HEK293 (cell line): ENCODE data around the gene SNRPD3.

Experiments
- CTCF ChIA-PET: fragments of 350-600 bp; formaldehyde crosslinking; extraction: SDS; loops from one replicate; lab custom pipeline; 2021; ENCODE audit warnings: antibody characterized with exemption; lab: Yijun Ruan, JAX
- POLR2A ChIA-PET: fragments of 300-600 bp; formaldehyde crosslinking; extraction: SDS; loops from one replicate; lab custom pipeline; 2020; ENCODE audit warnings: antibody characterized with exemption, inconsistent platforms; lab: Yijun Ruan, JAX
- H3K27ac ChIP-seq: fragments of 200-500 bp; sonication (Bioruptor generic); 2 replicates; pipeline ENCODE4 v1.5.1; 2014; ENCODE audit warnings: low read depth, low read length, control low read depth, inconsistent platforms; ENCODE audit errors: extremely low read depth
- H3K36me3 ChIP-seq, 2 experiments: fragments of 200-500 bp in 1 of 2; sonication (Bioruptor generic) in 1 of 2; 1 replicate in 1 of 2; 2 replicates in 1 of 2; pipeline ENCODE4 v1.5.1; 2014 to 2017; ENCODE audit warnings: inconsistent platforms in 2 of 2, low read length in 2 of 2; ENCODE audit not compliant: control insufficient read depth in 2 of 2, insufficient read depth in 1 of 2
- H3K4me1 ChIP-seq: fragments of 200-500 bp; sonication (Bioruptor generic); 2 replicates; pipeline ENCODE4 v1.5.1; 2014; ENCODE audit warnings: mild to moderate bottlenecking, low read length, inconsistent platforms; ENCODE audit not compliant: control insufficient read depth, insufficient read depth
- H3K4me3 ChIP-seq: 2 replicates; pipeline ENCODE4 v1.5.1; 2011; ENCODE audit warnings: low read depth, mild to moderate bottlenecking, control low read depth, low read length, moderate library complexity
- H3K9me3 ChIP-seq: fragments of 200-500 bp; sonication (Bioruptor generic); 2 replicates; pipeline ENCODE4 v1.5.1; 2014; ENCODE audit warnings: low read depth, low read length, inconsistent platforms; ENCODE audit not compliant: control insufficient read depth, insufficient read depth
- CTCF ChIP-seq: fragments of 450-650 bp; formaldehyde crosslinking; IDR thresholded peaks from 2 replicates; pipeline ENCODE4 v1.5.1; 2016; ENCODE audit warnings: missing biosample characterization, missing genetic modification characterization
- EGR2 ChIP-seq: fragments of 450-650 bp; formaldehyde crosslinking; IDR thresholded peaks from 2 replicates; pipeline ENCODE4 v1.5.1; 2016; ENCODE audit warnings: low read depth, missing biosample characterization, missing genetic modification characterization
- GLI2 ChIP-seq: fragments of 450-650 bp; formaldehyde crosslinking; IDR thresholded peaks from 2 replicates; pipeline ENCODE4; 2017; ENCODE audit warnings: missing biosample characterization, missing genetic modification characterization, low read depth, borderline replicate concordance
- KLF10 ChIP-seq: fragments of 450-650 bp; IDR thresholded peaks from 2 replicates; pipeline ENCODE4 v1.5.1; 2018; ENCODE audit warnings: missing biosample characterization, mild to moderate bottlenecking, missing genetic modification characterization
- KLF8 ChIP-seq: fragments of 450-650 bp; formaldehyde crosslinking; IDR thresholded peaks from 2 replicates; pipeline ENCODE4 v1.5.1; 2016; ENCODE audit warnings: missing biosample characterization, missing genetic modification characterization
- ZBTB21 ChIP-seq: fragments of 450-650 bp; formaldehyde crosslinking; IDR thresholded peaks from 2 replicates; pipeline ENCODE4 v1.5.1; 2017; ENCODE audit warnings: missing biosample characterization, missing genetic modification characterization
- ZNF10 ChIP-seq: fragments of 450-650 bp; formaldehyde crosslinking; IDR thresholded peaks from 2 replicates; pipeline ENCODE4 v1.5.1; 2017; ENCODE audit warnings: missing biosample characterization, missing genetic modification characterization
- ZNF148 ChIP-seq: fragments of 450-650 bp; formaldehyde crosslinking; IDR thresholded peaks from 2 replicates; pipeline ENCODE4 v1.5.0; 2017; ENCODE audit warnings: missing biosample characterization, missing genetic modification characterization, borderline replicate concordance
- ZNF157 ChIP-seq: fragments of 450-650 bp; formaldehyde crosslinking; IDR thresholded peaks from 2 replicates; pipeline ENCODE4 v1.5.1; 2016; ENCODE audit warnings: missing biosample characterization, missing genetic modification characterization
- ZNF223 ChIP-seq: fragments of 450-650 bp; formaldehyde crosslinking; IDR thresholded peaks from 2 replicates; pipeline ENCODE4 v1.5.1; 2016; ENCODE audit warnings: missing biosample characterization, missing genetic modification characterization
- ZNF248 ChIP-seq: fragments of 450-650 bp; formaldehyde crosslinking; IDR thresholded peaks from 2 replicates; pipeline ENCODE4 v1.5.1; 2017; ENCODE audit warnings: missing biosample characterization, missing genetic modification characterization
- ZNF391 ChIP-seq: fragments of 450-650 bp; formaldehyde crosslinking; IDR thresholded peaks from 2 replicates; pipeline ENCODE4 v1.5.1; 2016; ENCODE audit warnings: low read depth, missing biosample characterization, missing genetic modification characterization, borderline replicate concordance
- ZNF423 ChIP-seq: fragments of 450-650 bp; formaldehyde crosslinking; IDR thresholded peaks from 2 replicates; pipeline ENCODE4 v1.5.1; 2016; ENCODE audit warnings: missing biosample characterization, missing genetic modification characterization
- ZNF433 ChIP-seq: fragments of 450-650 bp; formaldehyde crosslinking; IDR thresholded peaks from 2 replicates; pipeline ENCODE4 v1.5.1; 2016; ENCODE audit warnings: missing biosample characterization, missing genetic modification characterization, low read depth
- ZNF549 ChIP-seq: fragments of 450-650 bp; IDR thresholded peaks from 2 replicates; pipeline ENCODE4 v1.5.1; 2018; ENCODE audit warnings: missing biosample characterization, missing genetic modification characterization, mild to moderate bottlenecking, inconsistent platforms, moderate library complexity
- ZNF610 ChIP-seq: fragments of 450-650 bp; formaldehyde crosslinking; IDR thresholded peaks from 2 replicates; pipeline ENCODE4 v1.5.1; 2016; ENCODE audit warnings: missing biosample characterization, missing genetic modification characterization, borderline replicate concordance
- ZNF664 ChIP-seq: fragments of 450-650 bp; formaldehyde crosslinking; IDR thresholded peaks from 2 replicates; pipeline ENCODE4 v1.5.1; 2016; ENCODE audit warnings: missing biosample characterization, missing genetic modification characterization
- ZNF791 ChIP-seq: fragments of 450-650 bp; formaldehyde crosslinking; IDR thresholded peaks from 2 replicates; pipeline ENCODE4 v1.5.1; 2016; ENCODE audit warnings: missing biosample characterization, missing genetic modification characterization
- TF ChIP-seq, protein P1 (sequence below): fragments of 450-650 bp; formaldehyde crosslinking; IDR thresholded peaks from 2 replicates; pipeline ENCODE4 v1.5.1; 2017; ENCODE audit warnings: missing biosample characterization, missing genetic modification characterization
- TF ChIP-seq, protein P2 (sequence below): fragments of 450-650 bp; formaldehyde crosslinking; IDR thresholded peaks from 2 replicates; pipeline ENCODE4 v1.5.1; 2016; ENCODE audit warnings: missing biosample characterization, missing genetic modification characterization
- TF ChIP-seq, protein P3 (sequence below): fragments of 450-650 bp; formaldehyde crosslinking; IDR thresholded peaks from 2 replicates; pipeline ENCODE4 v1.5.1; 2017; ENCODE audit warnings: missing biosample characterization, mild to moderate bottlenecking, missing genetic modification characterization, moderate library complexity
- TF ChIP-seq, protein P4 (sequence below): fragments of 450-650 bp; formaldehyde crosslinking; optimal IDR thresholded peaks from 2 replicates; pipeline ENCODE3; 2016; ENCODE audit warnings: missing biosample characterization, mild to moderate bottlenecking, missing genetic modification characterization
- TF ChIP-seq, protein P5 (sequence below): fragments of 450-650 bp; IDR thresholded peaks from 2 replicates; pipeline ENCODE4 v1.5.1; 2018; ENCODE audit warnings: missing biosample characterization, missing genetic modification characterization

Gene SNRPD3

GRCh38 chr22:24542641-24543040, 13.2 kb upstream of the SNRPD3 start:
- POLR2A ChIA-PET, result interaction anchor here (4.0 kb wide), 1 partner anchor 12 kb away, joined by 33 read pairs; the partner anchor contains the start of genes GUCD1 and SNRPD3
- H3K27ac ChIP-seq, result no peak overlapping the region
- CTCF ChIA-PET, result no interaction called here
- H3K4me1 ChIP-seq, result no peaks in the 10 kb centered on the region
- no peak overlapping the region for H3K4me3 ChIP-seq
- TF ChIP-seq, protein P1, sequence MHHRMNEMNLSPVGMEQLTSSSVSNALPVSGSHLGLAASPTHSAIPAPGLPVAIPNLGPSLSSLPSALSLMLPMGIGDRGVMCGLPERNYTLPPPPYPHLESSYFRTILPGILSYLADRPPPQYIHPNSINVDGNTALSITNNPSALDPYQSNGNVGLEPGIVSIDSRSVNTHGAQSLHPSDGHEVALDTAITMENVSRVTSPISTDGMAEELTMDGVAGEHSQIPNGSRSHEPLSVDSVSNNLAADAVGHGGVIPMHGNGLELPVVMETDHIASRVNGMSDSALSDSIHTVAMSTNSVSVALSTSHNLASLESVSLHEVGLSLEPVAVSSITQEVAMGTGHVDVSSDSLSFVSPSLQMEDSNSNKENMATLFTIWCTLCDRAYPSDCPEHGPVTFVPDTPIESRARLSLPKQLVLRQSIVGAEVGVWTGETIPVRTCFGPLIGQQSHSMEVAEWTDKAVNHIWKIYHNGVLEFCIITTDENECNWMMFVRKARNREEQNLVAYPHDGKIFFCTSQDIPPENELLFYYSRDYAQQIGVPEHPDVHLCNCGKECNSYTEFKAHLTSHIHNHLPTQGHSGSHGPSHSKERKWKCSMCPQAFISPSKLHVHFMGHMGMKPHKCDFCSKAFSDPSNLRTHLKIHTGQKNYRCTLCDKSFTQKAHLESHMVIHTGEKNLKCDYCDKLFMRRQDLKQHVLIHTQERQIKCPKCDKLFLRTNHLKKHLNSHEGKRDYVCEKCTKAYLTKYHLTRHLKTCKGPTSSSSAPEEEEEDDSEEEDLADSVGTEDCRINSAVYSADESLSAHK (tag by site-specific recombination), result no peak
- TF ChIP-seq GLI2 (tag by site-specific recombination) (no peak), ZNF423 (tag by site-specific recombination) (no peak), ZNF664 (tag by site-specific recombination) (no peak), ZNF391 (tag by site-specific recombination) (no peak), ZNF791 (tag by site-specific recombination) (no peak), ZNF549 (tag by site-specific recombination) (no peak), KLF8 (tag by site-specific recombination) (no peak), ZNF10 (tag by site-specific recombination) (no peak), ZNF610 (tag by site-specific recombination) (no peak), ZBTB21 (no peak), ZNF248 (tag by site-specific recombination) (no peak), EGR2 (tag by site-specific recombination) (no peak)
- TF ChIP-seq, protein P2, sequence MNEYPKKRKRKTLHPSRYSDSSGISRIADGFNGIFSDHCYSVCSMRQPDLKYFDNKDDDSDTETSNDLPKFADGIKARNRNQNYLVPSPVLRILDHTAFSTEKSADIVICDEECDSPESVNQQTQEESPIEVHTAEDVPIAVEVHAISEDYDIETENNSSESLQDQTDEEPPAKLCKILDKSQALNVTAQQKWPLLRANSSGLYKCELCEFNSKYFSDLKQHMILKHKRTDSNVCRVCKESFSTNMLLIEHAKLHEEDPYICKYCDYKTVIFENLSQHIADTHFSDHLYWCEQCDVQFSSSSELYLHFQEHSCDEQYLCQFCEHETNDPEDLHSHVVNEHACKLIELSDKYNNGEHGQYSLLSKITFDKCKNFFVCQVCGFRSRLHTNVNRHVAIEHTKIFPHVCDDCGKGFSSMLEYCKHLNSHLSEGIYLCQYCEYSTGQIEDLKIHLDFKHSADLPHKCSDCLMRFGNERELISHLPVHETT (tag by site-specific recombination), result no peak
- TF ChIP-seq, protein P3, sequence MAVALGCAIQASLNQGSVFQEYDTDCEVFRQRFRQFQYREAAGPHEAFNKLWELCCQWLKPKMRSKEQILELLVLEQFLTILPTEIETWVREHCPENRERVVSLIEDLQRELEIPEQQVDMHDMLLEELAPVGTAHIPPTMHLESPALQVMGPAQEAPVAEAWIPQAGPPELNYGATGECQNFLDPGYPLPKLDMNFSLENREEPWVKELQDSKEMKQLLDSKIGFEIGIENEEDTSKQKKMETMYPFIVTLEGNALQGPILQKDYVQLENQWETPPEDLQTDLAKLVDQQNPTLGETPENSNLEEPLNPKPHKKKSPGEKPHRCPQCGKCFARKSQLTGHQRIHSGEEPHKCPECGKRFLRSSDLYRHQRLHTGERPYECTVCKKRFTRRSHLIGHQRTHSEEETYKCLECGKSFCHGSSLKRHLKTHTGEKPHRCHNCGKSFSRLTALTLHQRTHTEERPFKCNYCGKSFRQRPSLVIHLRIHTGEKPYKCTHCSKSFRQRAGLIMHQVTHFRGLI (tag by site-specific recombination), result no peak
- TF ChIP-seq, protein P4, sequence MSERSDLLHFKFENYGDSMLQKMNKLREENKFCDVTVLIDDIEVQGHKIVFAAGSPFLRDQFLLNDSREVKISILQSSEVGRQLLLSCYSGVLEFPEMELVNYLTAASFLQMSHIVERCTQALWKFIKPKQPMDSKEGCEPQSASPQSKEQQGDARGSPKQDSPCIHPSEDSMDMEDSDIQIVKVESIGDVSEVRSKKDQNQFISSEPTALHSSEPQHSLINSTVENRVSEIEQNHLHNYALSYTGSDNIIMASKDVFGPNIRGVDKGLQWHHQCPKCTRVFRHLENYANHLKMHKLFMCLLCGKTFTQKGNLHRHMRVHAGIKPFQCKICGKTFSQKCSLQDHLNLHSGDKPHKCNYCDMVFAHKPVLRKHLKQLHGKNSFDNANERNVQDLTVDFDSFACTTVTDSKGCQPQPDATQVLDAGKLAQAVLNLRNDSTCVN, result no peak
- no peaks in the 10 kb centered on the region for H3K9me3 ChIP-seq
- H3K36me3 ChIP-seq, result peaks cover 24 to 75% of the 10 kb centered on the region in 2 experiments

- Histone ChIP-seq H3K4me1 (no peaks in the 10 kb centered on the region), H3K4me3 (no peak overlapping the region), H3K36me3 (peaks cover 24 to 80% of the 10 kb centered on the region in 2 experiments), H3K9me3 (no peaks in the 10 kb centered on the region), H3K27ac (no peak overlapping the region)
- ChIA-PET POLR2A (interaction anchor here (4.0 kb wide), 1 partner anchor 11 kb away, joined by 33 read pairs; the partner anchor contains the start of genes GUCD1 and SNRPD3), CTCF (no interaction called here)
- TF ChIP-seq KLF10 (tag by site-specific recombination) (no peak), CTCF (tag by site-specific recombination) (no peak), ZNF433 (no peak), ZNF157 (no peak), ZNF423 (tag by site-specific recombination) (no peak), ZNF223 (tag by site-specific recombination) (no peak), ZNF148 (tag by site-specific recombination) (no peak)
- TF ChIP-seq, protein P5, sequence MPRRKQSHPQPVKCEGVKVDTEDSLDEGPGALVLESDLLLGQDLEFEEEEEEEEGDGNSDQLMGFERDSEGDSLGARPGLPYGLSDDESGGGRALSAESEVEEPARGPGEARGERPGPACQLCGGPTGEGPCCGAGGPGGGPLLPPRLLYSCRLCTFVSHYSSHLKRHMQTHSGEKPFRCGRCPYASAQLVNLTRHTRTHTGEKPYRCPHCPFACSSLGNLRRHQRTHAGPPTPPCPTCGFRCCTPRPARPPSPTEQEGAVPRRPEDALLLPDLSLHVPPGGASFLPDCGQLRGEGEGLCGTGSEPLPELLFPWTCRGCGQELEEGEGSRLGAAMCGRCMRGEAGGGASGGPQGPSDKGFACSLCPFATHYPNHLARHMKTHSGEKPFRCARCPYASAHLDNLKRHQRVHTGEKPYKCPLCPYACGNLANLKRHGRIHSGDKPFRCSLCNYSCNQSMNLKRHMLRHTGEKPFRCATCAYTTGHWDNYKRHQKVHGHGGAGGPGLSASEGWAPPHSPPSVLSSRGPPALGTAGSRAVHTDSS, result no peak
Observed at GRCh38 chr22:24543185-24543601, 12.6 kb upstream of the SNRPD3 start.
